A549 (cell line): Measurements from ENCODE around the gene IRX6.

ENCODE experiments used
- CHD2 ChIP-seq: fragments of 150-350 bp; IDR thresholded peaks from 2 replicates; pipeline ENCODE4 v1.6.1; 2014; ENCODE audit warnings: low read length; ENCODE audit not compliant: partially characterized antibody
- EP300 ChIP-seq, 2 experiments: fragments of >200 bp; sonication (Bioruptor Twin); formaldehyde crosslinking; IDR thresholded peaks; 2 replicates in 1 of 2; 3 replicates in 1 of 2; pipeline ENCODE4 v1.6.1; 2016 to 2017
- JUN ChIP-seq, 2 experiments: fragments of >200 bp; sonication (Bioruptor Twin); formaldehyde crosslinking; IDR thresholded peaks; 2 replicates in 1 of 2; 3 replicates in 1 of 2; pipeline ENCODE4 v1.6.1; 2016 to 2017
- MAFK ChIP-seq: fragments of 450-650 bp; IDR thresholded peaks from 2 replicates; pipeline ENCODE4 v1.6.1; 2014; ENCODE audit not compliant: partially characterized antibody
- POLR2AphosphoS2 ChIP-seq: conservative IDR thresholded peaks from 2 replicates; pipeline ENCODE4 v1.6.1; 2012; ENCODE audit warnings: low read length, improper control_type of control experiment, inconsistent platforms
- TF ChIP-seq, protein P1 (sequence below): fragments of >200 bp; sonication (Bioruptor Twin); formaldehyde crosslinking; IDR thresholded peaks from 3 replicates; pipeline ENCODE4 v1.5.1; 2016
- TF ChIP-seq, protein P2 (sequence below): IDR thresholded peaks from 2 replicates; pipeline ENCODE4 v1.6.1; 2012
- TF ChIP-seq, protein P3 (sequence below): fragments of 450-650 bp; IDR thresholded peaks from 2 replicates; pipeline ENCODE4 v1.6.1; 2014; ENCODE audit warnings: antibody characterized with exemption
- TF ChIP-seq, protein P4 (sequence below): fragments of 200-600 bp; sonication (generic); IDR thresholded peaks from 2 replicates; pipeline ENCODE4 v1.6.1; 2016; ENCODE audit warnings: antibody characterized with exemption, mild to moderate bottlenecking, moderate library complexity

DNA sequence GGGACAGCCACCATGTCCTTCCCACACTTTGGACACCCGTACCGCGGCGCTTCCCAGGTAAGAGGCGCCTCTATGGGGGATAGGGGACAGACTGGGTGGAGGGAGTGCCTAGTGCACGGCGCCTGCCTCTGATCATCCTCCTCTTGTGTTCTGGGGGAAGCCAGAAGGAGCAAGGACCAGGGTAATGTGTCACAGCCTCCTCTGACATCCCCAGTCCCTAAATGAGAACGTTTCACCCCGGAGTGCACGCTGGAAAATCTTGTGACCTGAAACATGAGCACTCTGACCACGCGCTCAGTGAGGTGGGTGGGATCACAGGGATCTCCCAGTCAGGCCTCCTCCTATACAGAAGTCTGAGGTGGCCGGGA lies 1.1 kb downstream of the IRX6 start:
- TF ChIP-seq CHD2 (no peak), JUN (IDR thresholded peaks at IDR 0.05) (no peak), POLR2AphosphoS2 (no peak), MAFK (no peak), EP300 (IDR thresholded peaks at IDR 0.05) (no peak)
- TF ChIP-seq, protein P1, sequence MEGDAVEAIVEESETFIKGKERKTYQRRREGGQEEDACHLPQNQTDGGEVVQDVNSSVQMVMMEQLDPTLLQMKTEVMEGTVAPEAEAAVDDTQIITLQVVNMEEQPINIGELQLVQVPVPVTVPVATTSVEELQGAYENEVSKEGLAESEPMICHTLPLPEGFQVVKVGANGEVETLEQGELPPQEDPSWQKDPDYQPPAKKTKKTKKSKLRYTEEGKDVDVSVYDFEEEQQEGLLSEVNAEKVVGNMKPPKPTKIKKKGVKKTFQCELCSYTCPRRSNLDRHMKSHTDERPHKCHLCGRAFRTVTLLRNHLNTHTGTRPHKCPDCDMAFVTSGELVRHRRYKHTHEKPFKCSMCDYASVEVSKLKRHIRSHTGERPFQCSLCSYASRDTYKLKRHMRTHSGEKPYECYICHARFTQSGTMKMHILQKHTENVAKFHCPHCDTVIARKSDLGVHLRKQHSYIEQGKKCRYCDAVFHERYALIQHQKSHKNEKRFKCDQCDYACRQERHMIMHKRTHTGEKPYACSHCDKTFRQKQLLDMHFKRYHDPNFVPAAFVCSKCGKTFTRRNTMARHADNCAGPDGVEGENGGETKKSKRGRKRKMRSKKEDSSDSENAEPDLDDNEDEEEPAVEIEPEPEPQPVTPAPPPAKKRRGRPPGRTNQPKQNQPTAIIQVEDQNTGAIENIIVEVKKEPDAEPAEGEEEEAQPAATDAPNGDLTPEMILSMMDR: no peak
- TF ChIP-seq, protein P2, sequence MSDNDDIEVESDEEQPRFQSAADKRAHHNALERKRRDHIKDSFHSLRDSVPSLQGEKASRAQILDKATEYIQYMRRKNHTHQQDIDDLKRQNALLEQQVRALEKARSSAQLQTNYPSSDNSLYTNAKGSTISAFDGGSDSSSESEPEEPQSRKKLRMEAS: no peak
- TF ChIP-seq, protein P3, sequence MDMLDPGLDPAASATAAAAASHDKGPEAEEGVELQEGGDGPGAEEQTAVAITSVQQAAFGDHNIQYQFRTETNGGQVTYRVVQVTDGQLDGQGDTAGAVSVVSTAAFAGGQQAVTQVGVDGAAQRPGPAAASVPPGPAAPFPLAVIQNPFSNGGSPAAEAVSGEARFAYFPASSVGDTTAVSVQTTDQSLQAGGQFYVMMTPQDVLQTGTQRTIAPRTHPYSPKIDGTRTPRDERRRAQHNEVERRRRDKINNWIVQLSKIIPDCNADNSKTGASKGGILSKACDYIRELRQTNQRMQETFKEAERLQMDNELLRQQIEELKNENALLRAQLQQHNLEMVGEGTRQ: no peak
- TF ChIP-seq, protein P4, sequence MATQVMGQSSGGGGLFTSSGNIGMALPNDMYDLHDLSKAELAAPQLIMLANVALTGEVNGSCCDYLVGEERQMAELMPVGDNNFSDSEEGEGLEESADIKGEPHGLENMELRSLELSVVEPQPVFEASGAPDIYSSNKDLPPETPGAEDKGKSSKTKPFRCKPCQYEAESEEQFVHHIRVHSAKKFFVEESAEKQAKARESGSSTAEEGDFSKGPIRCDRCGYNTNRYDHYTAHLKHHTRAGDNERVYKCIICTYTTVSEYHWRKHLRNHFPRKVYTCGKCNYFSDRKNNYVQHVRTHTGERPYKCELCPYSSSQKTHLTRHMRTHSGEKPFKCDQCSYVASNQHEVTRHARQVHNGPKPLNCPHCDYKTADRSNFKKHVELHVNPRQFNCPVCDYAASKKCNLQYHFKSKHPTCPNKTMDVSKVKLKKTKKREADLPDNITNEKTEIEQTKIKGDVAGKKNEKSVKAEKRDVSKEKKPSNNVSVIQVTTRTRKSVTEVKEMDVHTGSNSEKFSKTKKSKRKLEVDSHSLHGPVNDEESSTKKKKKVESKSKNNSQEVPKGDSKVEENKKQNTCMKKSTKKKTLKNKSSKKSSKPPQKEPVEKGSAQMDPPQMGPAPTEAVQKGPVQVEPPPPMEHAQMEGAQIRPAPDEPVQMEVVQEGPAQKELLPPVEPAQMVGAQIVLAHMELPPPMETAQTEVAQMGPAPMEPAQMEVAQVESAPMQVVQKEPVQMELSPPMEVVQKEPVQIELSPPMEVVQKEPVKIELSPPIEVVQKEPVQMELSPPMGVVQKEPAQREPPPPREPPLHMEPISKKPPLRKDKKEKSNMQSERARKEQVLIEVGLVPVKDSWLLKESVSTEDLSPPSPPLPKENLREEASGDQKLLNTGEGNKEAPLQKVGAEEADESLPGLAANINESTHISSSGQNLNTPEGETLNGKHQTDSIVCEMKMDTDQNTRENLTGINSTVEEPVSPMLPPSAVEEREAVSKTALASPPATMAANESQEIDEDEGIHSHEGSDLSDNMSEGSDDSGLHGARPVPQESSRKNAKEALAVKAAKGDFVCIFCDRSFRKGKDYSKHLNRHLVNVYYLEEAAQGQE: no peak
